GDM1 (cell line): ENCODE results near the gene SCUBE1.
"Not testable (repeated sequence)": the region's sequence is repeated elsewhere in the genome, so short reads cannot be mapped to it uniquely, and the experiment has no call there.

Experiments used
- DNase-seq: peaks from one replicate; lab custom pipeline; 2025; lab: John Stamatoyannopoulos, UW

The SCUBE1 gene

DNA sequence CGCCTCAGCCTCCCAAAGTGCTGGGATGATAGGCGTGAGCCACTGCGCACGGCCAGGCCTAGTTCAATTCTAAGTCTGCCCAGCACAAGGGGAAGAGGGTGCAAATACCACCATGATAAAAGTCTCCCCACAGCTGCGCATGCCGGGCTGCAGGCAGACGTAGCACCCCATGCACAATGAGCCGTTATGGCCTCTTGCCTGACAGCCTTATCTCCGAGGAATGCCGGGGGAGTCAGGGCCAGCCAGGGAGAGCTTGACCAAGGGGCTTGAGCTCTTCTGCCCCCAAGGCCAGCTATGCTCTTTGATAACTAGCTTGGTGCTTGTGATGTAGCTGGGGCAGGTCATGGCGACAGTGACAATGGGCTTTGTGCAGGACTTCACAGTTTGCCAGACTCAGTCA, 13.7 kb upstream of the SCUBE1 start:
- no peak for DNase-seq

DNA sequence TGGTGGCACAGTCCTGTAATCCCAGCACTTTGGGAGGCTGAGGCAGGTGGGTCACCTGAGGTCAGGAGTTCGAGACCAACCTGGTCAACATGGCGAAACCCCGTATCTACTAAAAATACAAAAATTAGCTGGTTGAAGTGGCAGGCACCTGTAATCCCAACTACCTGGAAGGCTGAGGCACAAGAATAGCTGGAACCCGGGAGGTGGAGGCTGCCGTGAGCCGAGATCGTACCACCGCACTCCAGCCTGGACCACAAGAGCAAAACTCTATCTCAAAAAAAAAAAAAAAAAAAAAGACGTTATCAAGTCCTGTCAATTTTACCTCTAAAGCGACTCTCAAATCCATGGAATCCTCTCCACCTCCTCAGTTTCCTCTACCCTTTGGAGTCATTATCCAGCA, 12.5 kb upstream of the SCUBE1 start:
- DNase-seq = not testable (repeated sequence)

DNA sequence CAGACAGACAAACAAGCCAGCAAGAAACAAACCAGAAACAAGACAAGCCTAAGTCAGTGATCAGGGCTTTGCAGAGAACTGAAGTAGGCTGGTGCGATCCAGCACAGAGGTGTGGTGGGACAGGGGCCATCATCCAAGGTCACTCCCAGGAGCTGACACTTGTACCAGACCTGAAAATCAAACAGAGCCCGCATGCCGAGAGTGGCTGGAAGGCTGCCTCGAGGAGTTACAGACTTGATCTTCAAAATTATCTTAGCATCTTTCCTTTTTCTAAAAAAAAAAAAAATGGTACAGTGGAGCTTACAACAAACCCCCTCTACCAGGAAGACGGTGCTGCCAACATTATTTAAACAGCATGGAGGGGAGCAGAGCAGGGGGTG, 8.8 kb upstream of the SCUBE1 start:
- DNase-seq = no peak

DNA sequence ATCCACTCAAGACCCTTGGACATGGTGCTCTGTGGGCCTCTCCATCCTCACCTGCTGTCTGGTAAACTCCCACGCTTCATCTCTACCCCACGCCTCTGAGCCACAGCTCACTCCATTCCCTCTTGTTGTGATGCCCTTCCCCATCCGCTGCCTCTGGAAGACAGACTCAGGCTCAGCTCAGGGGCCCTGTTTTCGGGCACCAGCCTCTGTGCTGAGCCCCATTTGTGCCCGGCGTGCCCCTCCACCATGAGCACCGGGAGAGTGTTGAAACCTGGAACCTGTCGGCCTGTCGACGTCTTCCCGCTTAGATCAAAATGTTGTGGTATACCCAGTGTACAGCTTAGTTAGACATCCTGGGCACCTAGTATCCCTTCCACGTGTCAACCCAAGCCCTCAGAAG, 6.5 kb upstream of the SCUBE1 start:
- DNase-seq = no peak

DNA sequence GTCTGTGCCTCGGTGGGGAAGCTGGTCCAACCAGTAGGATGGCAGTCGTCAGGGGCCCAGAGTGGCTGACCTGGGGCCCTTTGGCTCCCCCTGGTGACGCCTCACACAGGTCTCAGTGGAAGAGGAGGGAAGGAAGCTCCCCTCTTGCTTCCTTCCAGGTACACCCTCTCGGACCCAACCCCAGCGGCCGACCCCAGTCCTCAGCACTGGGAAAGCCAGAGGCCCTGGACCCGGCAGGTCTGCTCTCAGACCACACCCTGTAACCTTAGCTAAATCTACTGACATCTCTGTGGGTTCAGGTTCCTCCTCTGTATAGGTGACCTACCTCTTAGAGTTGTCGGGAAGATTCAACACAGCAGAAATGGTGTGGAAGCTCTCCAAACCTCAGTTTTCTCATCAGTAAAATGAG, 3.4 kb upstream of the SCUBE1 start:
- peak; percentile 42 for DNase-seq

DNA sequence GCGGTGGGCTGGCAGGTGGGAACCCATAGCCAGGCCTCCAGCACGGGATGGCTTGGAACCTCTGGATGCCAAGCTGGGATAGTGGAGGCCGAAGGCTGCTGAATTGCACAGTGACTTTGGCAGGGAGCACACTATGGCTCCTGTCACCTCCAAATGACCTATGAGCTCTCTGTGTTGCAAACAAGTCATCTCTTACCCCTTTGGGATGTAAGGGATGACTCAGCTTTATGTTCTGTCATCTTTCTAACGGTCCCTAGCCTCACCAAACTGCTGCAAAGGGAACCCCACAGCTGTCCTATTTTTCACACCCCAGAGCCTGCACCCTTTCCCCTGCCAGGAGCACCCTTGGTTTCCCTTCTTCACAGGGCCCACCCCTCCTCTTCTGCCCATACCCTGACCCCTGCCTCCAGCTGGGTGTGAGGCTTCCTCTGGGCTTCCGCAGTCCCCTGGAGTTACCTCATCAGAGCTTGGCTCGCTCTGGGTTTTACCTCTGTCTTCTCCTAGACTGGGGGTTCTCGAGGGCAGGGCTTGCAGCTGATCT, 2.7 kb upstream of the SCUBE1 start:
- no peak for DNase-seq

DNA sequence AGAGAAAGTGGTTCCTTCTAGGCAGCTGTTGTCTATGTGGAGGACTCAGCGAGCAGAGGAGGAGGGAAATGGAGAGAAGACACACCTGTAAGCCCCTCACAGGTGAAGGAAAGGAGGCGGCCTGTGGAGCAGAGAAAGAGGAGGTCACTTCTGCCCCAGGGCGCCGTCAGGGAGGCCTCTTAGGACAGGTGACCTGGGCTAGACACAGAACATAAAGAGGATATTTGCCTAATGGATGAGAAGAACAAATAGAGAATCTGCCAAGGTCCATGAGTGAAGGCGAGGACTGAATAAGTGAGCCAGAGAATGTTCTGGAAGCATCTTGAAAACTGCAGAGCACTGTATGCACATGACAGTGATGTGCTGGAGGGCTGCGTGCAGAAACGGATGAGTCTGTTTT, 2.2 kb upstream of the SCUBE1 start:
- DNase-seq = no peak

DNA sequence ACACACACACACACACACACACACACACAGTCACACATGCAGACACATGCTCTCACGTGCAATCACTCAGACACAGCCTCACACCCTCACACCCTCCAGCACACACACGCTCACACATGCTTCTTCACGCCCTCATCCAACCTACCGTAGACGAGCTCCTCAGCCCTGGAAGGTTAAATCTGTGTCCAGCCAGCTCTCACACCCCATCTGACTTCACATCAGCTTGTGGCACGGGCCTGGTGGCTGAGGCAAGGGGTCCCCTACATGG, 1.3 kb upstream of the SCUBE1 start:
- DNase-seq = no peak

DNA sequence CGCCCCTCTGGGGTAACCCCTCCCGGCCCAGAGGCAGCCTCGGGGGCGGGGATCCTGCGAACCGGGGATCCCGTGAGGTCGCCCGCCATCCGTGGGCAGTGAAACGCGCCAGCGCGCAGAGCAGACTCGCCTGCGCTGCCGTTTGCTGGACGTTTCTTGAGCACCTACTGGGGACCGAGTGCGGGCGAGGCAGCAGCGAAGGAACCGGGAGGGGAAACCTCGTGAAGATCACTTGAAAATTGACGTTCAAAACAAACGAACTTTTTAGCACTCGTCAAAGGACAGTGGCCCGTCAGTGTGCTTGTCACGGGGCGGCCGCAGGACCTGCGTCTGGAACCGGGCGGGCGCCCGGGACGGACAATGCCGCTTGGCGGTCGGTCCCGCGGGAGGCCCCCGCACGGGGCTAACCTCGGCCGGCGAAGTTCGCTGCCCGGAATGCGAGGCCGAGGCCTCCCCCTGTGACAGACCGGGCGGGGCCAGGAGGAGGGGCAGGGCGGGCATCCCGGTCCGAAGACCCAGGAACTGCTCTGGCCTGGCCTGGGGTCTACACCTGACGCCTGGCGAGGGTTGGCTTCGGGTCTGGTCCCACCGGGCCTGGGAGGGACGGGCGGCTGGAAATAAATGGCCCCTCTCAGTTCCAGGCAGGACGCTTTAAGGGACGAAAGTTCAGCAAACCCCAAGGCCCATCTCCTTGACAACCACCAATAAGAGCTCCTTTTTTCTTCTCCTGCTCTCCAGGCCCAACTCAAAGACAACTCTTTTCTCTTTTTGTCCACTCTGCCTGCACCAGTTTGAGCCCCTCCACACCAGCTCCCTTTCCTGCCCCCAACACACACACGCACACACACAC, 723 bp upstream of the SCUBE1 start:
- no peak for DNase-seq

DNA sequence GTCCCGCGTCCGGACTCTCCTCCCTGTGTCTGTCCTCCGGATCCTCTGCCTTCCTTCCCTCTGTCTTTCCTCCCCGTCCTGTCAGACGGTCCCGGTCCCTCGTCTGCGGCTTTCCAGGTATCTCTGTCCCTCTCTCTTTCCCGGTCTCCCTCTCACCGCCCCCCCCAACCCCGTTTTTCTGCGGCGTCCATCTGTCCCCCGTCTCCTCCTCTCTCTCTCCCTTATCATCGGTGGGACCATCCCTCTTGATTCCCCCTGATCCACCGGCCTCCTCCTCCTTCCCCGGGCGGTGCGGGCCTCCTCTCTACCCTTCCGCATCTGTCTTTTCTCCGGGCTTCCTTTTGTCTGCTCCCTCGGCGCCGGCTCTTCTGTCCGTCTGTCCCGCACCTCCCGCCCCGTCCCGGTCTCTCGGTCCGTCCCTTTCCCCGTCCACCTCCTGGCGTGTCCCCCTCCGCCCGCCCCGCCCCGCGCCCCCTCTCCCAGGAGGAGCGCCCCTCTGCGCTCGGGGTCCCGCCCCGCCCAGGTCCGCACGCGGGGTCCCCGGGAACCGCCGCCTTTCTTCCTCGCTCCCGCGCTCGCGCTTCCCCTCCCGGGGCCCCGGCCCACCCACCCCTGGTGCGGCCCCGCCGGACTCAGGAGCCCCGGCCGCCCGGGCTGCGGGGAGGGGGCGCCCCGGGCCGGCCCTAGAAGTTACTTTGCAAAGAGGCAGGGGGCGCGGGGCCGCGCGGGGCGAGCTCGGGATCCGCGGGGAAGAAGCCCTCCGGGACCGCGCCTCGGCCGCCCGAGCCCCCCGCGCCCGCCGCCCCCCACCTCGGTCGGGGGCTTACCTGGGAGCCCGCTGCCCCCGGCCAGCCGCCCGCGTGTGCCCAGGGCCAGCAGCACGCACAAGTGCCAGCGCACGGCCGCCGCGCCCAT, 568 bp downstream of the SCUBE1 start:
- no peak for DNase-seq

DNA sequence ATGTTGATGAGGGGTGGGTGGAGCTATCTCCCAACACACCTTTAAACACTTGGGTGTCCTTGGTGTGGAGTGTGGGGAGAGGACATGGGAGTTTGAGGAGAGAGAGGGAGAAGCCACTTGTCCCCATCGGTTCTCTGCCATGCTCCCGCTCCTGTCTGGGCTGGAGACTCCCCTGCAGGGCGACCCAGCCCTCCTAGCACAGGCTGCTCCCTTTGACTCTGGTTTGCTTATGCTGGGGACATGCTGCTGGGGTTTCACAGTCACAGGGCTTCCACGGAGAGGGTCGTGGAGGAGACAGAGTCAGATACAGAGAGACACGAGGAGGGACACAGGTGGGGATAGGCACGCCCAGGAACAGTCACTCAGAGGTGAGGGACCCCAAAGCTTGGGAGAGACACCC, 1.6 kb downstream of the SCUBE1 start:
- no peak for DNase-seq

DNA sequence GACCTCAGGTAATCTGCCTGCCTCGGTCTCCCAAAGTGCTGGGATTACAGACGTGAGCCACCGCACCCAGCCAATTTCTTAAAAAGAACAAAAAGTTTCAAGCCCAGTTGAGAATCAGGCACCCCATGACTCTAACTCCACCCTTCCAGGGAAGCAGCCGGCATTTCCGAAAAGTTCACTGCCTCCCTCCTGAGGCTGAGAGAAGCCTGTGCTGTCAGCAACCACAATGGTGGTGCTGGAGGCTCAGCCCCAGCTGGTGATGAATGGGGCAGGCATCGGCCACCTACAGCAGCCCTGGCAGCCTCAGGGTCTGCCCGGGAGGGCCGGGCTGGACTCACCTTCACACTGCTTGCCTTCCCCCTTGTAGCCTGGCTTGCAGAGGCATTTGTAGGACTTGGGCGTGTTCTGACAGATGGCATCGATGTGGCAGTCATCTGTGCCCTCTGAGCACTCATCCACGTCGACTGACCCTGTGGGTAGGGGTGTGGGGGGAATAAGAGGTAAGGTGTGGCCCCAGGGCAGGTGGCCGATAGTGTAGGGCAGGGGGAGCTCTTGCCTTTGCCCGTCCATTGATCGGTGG, 4.3 kb downstream of the SCUBE1 start:
- DNase-seq = no peak

DNA sequence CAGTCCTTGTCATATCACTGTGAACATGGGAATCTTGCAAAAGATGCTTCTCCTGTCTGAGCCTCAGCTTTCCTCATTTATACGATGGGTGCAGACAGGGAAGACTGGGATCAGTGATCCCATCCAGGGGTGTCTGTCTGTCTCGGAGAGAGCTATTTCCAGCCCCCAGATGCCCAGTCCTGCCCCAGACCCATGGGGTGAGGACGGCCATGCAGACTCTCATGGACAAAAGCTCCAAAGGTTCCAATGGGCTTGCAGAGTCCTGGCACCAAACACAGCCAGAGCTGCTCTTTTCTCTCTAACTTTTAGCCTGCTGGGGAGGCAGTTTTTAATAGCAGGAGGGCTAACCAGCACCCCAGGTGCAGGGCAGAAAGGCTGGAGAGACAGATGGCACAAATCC, 5.2 kb downstream of the SCUBE1 start:
- no peak for DNase-seq

DNA sequence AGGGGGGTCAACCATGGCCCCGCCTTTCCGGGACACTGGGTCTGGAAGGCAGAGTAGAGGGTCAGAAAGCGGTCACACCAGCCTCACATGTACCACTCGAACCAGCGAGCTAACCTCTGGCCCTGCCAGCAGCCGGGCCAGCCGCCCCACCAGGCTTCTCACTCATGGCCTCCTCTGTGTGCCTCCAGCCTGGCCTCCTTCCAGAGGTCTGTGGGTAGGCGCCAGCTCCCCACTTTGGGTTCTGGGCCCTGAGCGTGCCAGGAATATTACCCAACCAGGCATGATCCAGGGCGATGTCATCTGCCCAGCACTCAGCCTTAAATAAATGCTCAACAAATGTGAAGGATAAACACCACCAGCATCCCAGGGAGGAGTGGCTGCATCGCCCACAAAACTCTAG, 5.8 kb downstream of the SCUBE1 start:
- DNase-seq = no peak

DNA sequence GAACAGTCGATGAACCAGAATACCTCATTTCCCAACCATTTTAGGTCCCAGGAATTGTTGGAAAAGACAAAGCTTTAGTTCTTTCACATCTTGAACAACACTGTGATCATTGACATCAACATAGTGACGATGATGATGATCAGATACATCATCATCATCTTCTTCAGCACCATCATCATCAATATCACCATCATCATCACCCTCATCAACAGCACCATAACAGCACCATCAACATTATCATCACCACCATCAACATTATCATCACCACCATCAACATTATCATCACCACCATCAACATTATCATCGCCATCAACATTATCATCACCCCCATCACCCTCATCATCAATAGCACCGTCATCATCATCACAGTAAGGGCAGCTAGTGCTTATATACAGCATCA, 8.8 kb downstream of the SCUBE1 start:
- DNase-seq = no peak

DNA sequence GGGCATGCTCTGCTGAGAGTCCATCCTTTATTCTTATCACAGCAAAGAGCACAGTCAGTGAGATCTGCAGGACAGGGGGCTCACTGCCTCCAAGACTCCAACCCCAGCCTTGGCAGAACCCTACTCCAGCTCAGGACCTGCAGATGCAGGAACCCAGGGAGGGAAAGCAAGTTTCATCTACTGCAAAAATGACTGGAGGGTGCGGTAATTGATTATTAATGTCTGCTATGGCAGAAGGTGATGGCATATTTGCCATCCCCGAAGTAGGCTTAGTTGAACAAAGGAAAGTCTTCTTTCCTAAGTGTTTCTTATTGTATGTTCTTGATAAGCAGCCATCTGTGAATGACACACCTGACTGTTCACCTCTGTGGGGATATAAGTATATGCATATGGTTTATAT, 9.2 kb downstream of the SCUBE1 start:
- no peak for DNase-seq

DNA sequence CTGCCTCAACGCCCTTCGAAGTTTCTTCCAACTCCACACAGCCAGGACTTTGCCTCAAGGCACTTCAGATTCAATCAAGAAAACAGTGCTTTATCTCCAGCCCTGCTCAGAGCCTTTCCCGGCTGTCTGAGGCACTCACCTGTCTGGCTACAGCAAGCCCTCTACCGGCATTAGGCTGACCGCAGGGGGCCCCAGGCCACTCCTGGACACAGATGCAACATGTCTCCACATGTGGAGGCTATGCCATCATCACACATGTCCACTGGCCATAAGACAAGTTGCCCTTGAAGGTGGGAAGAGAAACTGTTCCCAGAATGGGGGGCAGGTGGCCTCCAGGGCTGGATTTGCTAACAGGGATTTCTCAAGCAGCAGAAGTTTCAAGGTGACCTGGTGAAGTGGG, 10.0 kb downstream of the SCUBE1 start:
- DNase-seq = no peak

DNA sequence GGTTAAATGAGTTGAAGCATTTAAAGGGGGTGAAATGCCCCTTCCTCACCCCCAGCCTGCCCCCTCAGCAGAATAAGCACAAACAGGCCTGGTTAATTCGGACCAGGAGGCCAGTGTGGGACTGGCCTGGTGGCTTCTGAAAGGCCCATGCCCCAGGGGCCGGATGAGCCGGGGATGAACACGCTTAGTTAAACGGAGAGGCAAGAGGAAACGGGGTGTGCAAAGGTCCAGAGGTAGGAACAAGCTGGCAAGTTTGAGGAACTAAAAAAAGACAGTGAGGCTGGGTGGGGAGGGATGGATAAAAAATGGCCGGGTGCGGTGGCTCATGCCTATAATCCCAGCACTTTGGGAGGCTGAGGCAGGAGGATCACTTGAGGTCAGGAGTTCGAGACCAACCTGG, 11.5 kb downstream of the SCUBE1 start:
- no peak for DNase-seq

DNA sequence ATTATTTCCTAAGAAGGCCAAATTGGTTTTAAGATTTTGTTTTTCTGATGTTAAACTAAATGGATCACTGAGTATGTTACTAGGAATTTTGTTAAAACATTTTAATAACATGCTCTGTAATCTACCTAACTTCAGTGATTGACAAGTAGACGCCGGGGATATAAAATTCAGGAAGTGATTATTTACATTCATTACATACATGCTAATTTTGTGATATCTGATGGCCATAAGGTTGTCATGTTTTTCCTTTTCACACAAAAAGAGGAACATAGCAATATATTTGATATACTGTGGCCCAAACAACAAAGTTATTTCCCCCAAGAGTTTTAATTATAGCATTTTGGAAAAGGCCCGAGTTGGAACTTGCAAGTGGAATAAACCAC, 12.1 kb downstream of the SCUBE1 start:
- no peak for DNase-seq

DNA sequence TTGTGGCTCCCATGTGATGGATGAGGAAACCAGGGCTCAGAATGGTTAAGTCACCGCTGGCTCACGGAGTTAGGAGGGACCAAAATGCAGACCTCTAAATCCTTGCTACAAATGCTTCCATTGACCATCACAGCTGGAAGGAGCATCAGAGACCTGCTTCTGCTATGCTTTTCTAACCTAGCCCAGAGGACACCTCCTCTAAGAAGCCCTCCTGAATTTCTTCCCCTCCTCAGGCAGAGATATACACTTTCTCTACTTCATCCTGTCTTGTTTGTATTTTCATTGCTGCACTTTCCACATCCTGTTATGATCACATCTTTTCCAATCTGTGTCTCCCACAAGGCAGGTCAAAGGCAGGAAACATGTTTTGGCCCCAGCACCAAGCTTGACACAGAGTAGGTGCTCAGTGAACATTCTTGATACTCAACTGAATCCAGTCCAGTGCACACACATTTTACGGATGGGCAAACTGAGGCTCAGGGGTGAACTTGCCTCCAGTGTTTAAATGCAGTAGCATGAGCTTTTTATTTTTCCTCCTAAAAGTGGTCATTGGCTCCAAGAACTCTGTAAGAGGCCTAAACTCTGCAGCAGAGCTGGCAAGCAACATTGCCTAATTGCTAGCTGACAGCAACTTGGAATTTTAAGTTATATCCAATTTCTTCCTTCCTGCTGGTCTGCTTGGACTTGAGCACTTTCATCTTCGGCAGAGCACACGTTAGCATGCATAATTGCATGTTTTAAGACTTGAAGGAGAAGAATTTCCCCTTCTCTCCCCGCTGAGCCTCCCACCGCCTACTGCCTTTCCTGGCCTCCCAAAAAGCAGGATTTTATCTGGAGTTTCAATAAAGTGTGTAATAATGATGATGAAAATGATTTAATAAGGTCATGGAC, 12.7 kb downstream of the SCUBE1 start:
- DNase-seq = no peak

DNA sequence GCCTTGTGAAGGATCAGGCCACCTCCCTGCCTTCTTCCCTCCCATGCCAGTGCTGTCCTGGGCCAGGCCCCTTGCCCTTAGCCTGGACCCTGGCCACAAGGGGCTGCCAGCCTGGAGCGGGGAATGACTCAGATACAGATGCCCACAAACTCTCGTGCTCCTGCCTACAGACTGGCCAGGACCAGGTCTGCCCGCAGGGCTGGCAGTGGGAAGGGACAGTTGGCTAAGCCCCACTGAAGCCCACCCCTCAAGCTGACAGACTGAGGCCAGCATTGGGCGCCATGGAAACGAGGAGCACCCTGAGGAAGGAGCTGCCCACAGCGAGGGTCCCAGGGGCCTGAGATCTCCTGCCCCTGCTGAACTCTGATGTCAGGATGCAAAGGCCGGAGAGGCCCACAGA, 14.1 kb downstream of the SCUBE1 start:
- no peak for DNase-seq

DNA sequence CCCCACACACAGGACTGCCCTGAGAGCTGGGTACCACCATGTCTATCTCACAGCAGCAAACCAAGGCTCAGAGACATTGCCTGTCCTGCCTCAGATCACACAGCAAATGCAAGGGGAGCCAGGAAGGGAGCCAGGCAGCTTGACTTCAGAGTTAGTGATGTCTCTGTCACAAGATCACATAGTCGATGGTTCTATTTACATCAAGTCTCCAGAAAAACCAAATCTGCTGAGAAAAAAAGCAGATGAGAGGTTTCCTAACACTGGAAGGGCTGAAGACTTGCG, 16.1 kb downstream of the SCUBE1 start:
- DNase-seq = no peak
